Body of pancreas (tissue), 4 donors: ENCODE data around the gene PRUNE2. TPM values are rescaled to one million over a fixed set of nuclear protein-coding genes. Genes with fewer than 3 reads are reported as not detected.

Source experiments
- ATAC-seq: fragments of 150-250 bp; one replicate; pipeline ENCODE4 v1.9.1; 2016
- DNase-seq, 4 donors: peaks; one replicate each; pipeline ENCODE4 v3.0.0-alpha.2; 2019
- H3K27ac ChIP-seq, 4 donors: fragments of 200-600 bp; sonication (generic); 1 replicate in 3 of 4; 2 replicates in 1 of 4; pipeline versions ENCODE4 v1.5.1 to v1.6.1; 2016 to 2019; ENCODE audit warnings: mild to moderate bottlenecking in 1 of 4, mixed read lengths in 1 of 4, moderate library complexity in 1 of 4
- H3K27me3 ChIP-seq, 2 donors: fragments of 200-600 bp; sonication (generic); one replicate each; pipeline ENCODE4 v1.6.0; 2016; ENCODE audit warnings: mild to moderate bottlenecking in 1 of 2
- H3K36me3 ChIP-seq, 2 donors: fragments of 200-600 bp; sonication (generic); replicated peaks in 1 of 2; 2 replicates each; pipeline ENCODE4 v1.5.1; 2016; ENCODE audit warnings: low read depth in 2 of 2; ENCODE audit not compliant: insufficient read depth in 1 of 2
- H3K4me1 ChIP-seq: fragments of 200-600 bp; sonication (generic); one replicate; pipeline ENCODE4 v1.6.0; 2016
- H3K4me3 ChIP-seq, 2 donors: fragments of 200-600 bp; sonication (generic); 1 replicate in 1 of 2; 2 replicates in 1 of 2; pipeline ENCODE4 v1.5.1; 2016 to 2019
- H3K9me3 ChIP-seq, 3 donors: fragments of 200-600 bp; sonication (generic); 1 replicate in 2 of 3; 2 replicates in 1 of 3; pipeline ENCODE4 v1.5.1; 2016
- POLR2A ChIP-seq, 3 donors: fragments of 450-650 bp; IDR thresholded peaks; one replicate each; pipeline ENCODE4 v1.6.1; 2016; ENCODE audit warnings: antibody characterized with exemption in 3 of 3, mild to moderate bottlenecking in 2 of 3
- WGBS, 2 donors: methylation state at CpG; one replicate each; pipeline ENCODE4 v1.1.5; 2017; 5-methylcytosine and 5-hydroxymethylcytosine counted together
- intact Hi-C: fragments of 100-400 bp; cut with DNase I; formaldehyde crosslinking; loops from one replicate; pipeline ENCODE4 v1.15.1; 2023
- total RNA-seq, 2 donors: library from RNA; depleted of rRNA; stranded (reverse); fragments of >200 nt; gene quantifications; one replicate each; pipeline ENCODE4 v1.1.0, GENCODE V29; 2016
- TF ChIP-seq, protein P1 (sequence below), 7 experiments: fragments of 450-650 bp in 4 of 7; fragments of 200-600 bp in 3 of 7; sonication (generic) in 3 of 7; IDR thresholded peaks; one replicate each; pipeline ENCODE4 v1.5.1; 2016 to 2019; ENCODE audit warnings: antibody characterized with exemption in 7 of 7

Gene PRUNE2
- total RNA-seq, 2 donors from 2014 or later: 3.9 to 15.2 TPM

DNA sequence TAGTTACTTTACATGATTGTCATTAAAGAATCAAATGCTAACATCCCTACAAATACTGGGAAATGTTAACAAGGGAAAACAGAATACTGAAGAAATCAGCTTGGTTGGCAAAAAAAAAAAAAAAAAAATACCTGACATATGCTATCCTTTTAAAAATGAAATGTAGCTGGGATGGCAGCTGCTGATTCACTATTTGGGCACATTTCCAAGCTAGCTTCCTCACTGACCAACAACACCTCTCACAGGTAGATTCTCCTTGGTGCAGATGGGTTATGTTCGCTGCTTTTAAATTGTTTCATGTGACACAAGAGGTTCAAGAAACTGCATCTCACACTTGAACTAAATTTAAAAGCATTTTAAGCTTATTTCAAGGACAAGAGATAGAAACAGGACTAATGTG lies 6.1 kb upstream of the PRUNE2 start:
- 83 to 96% methylated on average over 1 of the region's 1 CpG for WGBS, 2 donors
- DNase-seq: no peak
- no peak overlapping the region for H3K27ac ChIP-seq

DNA sequence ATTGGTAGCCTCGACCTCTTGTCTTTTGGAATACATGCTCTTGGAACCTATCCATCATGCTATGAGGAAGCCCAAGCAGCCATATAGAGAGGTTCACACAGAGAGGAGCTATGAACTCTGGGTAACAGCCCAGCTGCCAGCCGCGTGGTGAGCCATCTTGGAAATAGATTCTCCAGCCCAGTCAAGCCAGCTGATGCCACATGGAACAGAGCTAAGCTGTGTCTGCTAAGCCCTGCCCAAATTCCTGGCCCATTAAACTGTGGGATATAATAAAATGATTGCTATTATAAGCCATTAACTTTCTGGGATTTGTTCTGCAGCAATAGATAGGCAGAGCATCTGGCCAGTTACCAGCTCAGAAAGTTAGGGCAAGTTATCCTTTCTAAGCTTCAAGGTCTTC lies 4.9 kb upstream of the PRUNE2 start:
- Histone ChIP-seq H3K4me1 (peaks cover 7% of the 10 kb centered on the region), H3K4me3 (no peak overlapping the region), H3K9me3 (no peaks in the 10 kb centered on the region), H3K36me3 (no peaks in the 10 kb centered on the region), H3K27ac (no peak overlapping the region), H3K27me3 (no peaks in the 10 kb centered on the region)
- intact Hi-C loops: no loop called here
- 69 to 76% methylated on average over 3 of the region's 3 CpGs for WGBS, 2 donors
- no peak for ATAC-seq
- TF ChIP-seq, protein P1, sequence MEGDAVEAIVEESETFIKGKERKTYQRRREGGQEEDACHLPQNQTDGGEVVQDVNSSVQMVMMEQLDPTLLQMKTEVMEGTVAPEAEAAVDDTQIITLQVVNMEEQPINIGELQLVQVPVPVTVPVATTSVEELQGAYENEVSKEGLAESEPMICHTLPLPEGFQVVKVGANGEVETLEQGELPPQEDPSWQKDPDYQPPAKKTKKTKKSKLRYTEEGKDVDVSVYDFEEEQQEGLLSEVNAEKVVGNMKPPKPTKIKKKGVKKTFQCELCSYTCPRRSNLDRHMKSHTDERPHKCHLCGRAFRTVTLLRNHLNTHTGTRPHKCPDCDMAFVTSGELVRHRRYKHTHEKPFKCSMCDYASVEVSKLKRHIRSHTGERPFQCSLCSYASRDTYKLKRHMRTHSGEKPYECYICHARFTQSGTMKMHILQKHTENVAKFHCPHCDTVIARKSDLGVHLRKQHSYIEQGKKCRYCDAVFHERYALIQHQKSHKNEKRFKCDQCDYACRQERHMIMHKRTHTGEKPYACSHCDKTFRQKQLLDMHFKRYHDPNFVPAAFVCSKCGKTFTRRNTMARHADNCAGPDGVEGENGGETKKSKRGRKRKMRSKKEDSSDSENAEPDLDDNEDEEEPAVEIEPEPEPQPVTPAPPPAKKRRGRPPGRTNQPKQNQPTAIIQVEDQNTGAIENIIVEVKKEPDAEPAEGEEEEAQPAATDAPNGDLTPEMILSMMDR (IDR thresholded peaks at IDR 0.05): no peak
- TF ChIP-seq POLR2A (IDR thresholded peaks at IDR 0.05): no peak
- DNase-seq: no peak

More for the DNA sequence above, 6.1 kb upstream of the PRUNE2 start:
- Histone ChIP-seq H3K9me3 (no peaks in the 10 kb centered on the region), H3K27me3 (no peaks in the 10 kb centered on the region), H3K4me3 (no peak overlapping the region), H3K36me3 (no peaks in the 10 kb centered on the region), H3K4me1 (no peaks in the 10 kb centered on the region)
- no peak for ATAC-seq
- intact Hi-C loops: no loop called here
- TF ChIP-seq, protein P1 (IDR thresholded peaks at IDR 0.05): no peak
- TF ChIP-seq POLR2A (IDR thresholded peaks at IDR 0.05): no peak

DNA sequence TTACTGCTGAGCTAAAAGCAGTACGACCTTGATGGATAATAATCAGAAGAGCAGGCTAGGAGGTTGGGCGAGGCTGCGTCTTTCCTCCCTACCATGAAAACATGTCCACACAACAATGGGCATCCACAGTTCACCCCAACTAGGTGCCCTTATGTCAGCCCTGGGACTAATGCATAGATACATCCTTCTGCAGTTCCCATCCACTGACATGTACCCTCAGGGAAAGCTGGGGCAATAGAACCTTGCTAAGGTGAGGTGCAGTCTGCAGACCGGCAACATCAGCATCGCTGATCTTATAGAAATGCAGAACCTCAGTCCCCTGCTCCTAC lies 697 bp upstream of the PRUNE2 start:
- TF ChIP-seq POLR2A (IDR thresholded peaks at IDR 0.05): no peak
- TF ChIP-seq, protein P1 (IDR thresholded peaks at IDR 0.05): no peak
- H3K27ac ChIP-seq: no peak overlapping the region
- H3K27me3 ChIP-seq: no peaks in the 10 kb centered on the region
- peaks cover 22% of the 10 kb centered on the region for H3K4me1 ChIP-seq
- ATAC-seq: no peak
- no peaks in the 10 kb centered on the region for H3K36me3 ChIP-seq
- DNase-seq: no peak
- no peak overlapping the region for H3K4me3 ChIP-seq
- no peaks in the 10 kb centered on the region for H3K9me3 ChIP-seq
- intact Hi-C loops: no loop called here
- WGBS, 2 donors: 10 to 12% methylated on average over 5 of the region's 5 CpGs

DNA sequence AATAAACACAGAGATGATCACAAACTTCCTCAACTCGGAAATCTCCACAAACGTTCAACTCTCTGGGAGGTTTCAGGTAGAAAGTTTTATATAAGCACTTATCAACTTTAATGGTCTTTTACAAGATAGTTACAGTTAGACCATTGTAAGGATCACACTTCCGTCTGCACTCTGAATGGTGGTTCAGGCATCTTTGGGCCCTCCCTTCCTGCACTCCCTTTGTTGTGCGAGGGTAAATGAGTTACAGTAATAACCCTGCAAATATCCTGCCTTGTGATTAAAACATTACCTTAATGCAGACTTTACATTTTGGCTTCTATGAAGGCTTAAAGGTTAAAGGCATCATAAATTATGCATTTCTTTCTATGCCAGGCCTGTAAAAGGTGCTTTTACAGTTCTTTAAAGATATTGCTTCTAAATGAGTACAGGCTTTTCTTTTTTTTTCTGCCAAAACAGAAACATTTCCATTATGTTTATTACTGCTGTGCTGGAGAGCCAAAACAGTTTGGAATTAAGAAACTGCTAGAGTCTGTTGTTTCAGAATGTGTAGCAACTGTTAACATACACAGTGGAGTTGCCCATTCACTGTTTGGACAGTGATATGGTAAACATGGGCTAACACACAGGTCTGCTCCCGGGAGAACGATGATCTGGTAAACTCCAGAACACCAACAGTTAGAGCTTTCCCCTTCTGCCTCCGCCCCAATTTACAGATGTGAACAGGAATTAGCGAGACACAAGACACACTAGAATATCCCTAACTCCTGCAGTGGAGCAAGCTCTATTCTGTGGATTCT lies 1.1 kb downstream of the PRUNE2 start:
- TF ChIP-seq, protein P1 (IDR thresholded peaks at IDR 0.05): no peak
- no peak for TF ChIP-seq POLR2A (IDR thresholded peaks at IDR 0.05)
- ATAC-seq: no peak
- intact Hi-C loops: no loop called here
- peaks cover 22% of the 10 kb centered on the region for H3K4me1 ChIP-seq
- WGBS, 2 donors: 34% methylated on average over 8 of the region's 8 CpGs
- DNase-seq: no peak
- H3K36me3 ChIP-seq: no peaks in the 10 kb centered on the region
- H3K27ac ChIP-seq: no peak overlapping the region
- no peak overlapping the region for H3K4me3 ChIP-seq
- no peaks in the 10 kb centered on the region for H3K27me3 ChIP-seq
- H3K9me3 ChIP-seq: no peaks in the 10 kb centered on the region

DNA sequence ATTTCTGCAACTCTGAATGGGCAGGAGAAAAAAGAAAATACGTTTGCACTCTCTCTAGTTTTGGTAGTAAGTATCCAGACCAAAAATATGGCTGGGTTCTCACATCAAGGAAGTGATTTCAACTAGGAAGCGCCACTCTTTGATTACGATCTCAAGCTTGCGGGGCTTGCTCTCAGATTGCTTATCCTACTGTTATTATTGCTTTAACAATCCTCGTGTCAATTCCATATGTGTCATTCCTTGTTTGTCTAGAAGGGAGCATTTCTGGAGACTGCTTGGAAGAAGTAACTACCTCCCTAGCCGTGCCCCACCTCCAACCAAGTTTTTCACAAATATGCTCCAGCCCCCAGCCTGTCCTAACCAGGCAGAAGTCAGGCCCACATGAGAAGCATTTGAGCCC lies 3.5 kb downstream of the PRUNE2 start:
- DNase-seq (no peak), ATAC-seq (no peak)
- 37 to 60% methylated on average over 6 of the region's 6 CpGs for WGBS, 2 donors
- intact Hi-C loops: no loop called here
- H3K4me1 ChIP-seq: peaks cover 22% of the 10 kb centered on the region
- no peak overlapping the region for H3K27ac ChIP-seq
- TF ChIP-seq, protein P1 (IDR thresholded peaks at IDR 0.05): no peak
- no peak for TF ChIP-seq POLR2A (IDR thresholded peaks at IDR 0.05)
- H3K27me3 ChIP-seq: no peaks in the 10 kb centered on the region
- no peaks in the 10 kb centered on the region for H3K36me3 ChIP-seq
- H3K9me3 ChIP-seq: no peaks in the 10 kb centered on the region
- no peak overlapping the region for H3K4me3 ChIP-seq
